ENCODE measurements around the gene TNIK.

The TNIK gene

GRCh38 chr3:171226794-171227193, 233.4 kb downstream of the TNIK start:
- Mint-ChIP-seq H3K27me3 (no peaks in the 10 kb centered on the region), H3K9me3 (no peaks in the 10 kb centered on the region), H3K27ac (no peak overlapping the region), H3K36me3 (peaks cover 25% of the 10 kb centered on the region), H3K4me1 (peaks cover 60% of the 10 kb centered on the region), H3K4me3 (no peak overlapping the region)

- Mint-ChIP-seq H3K9me3 (no peaks in the 10 kb centered on the region), H3K27me3 (no peaks in the 10 kb centered on the region), H3K4me3 (no peak overlapping the region), H3K36me3 (peaks cover 22% of the 10 kb centered on the region), H3K27ac (peak overlapping the region; percentile 41), H3K4me1 (peaks cover 51% of the 10 kb centered on the region)
These were observed 234.5 kb downstream of the TNIK start for GRCh38 chr3:171225708-171226107.

GRCh38 chr3:171225165-171225564, 235.0 kb downstream of the TNIK start:
- peaks cover 47% of the 10 kb centered on the region for H3K4me1 Mint-ChIP-seq
- no peaks in the 10 kb centered on the region for H3K27me3 Mint-ChIP-seq
- no peak overlapping the region for H3K27ac Mint-ChIP-seq
- no peak overlapping the region for H3K4me3 Mint-ChIP-seq
- H3K36me3 Mint-ChIP-seq = peaks cover 20% of the 10 kb centered on the region
- H3K9me3 Mint-ChIP-seq = no peaks in the 10 kb centered on the region

DNA sequence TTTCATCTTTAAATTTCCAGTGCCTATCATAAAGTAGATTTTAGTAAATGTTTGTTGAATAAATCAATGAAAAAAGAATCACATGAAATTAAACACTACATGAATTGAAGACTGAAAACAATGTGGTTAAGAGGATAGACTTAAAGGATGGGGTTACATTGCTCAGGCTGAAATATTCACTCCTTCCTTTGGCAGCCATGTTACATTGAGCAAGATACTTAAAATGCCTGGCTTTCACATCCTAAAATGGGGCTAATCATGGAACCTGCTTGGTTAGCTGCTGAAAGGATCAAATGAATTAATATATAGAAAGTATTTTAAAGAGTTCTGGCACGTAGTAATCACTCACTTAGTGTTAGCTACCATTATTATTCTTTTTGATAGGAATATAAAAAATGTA, 236.8 kb downstream of the TNIK start:
- Mint-ChIP-seq H3K27me3 (no peaks in the 10 kb centered on the region), H3K9me3 (no peaks in the 10 kb centered on the region), H3K27ac (no peak overlapping the region), H3K4me1 (peaks cover 32% of the 10 kb centered on the region), H3K36me3 (peaks cover 23% of the 10 kb centered on the region), H3K4me3 (no peak overlapping the region)

- H3K36me3 Mint-ChIP-seq = peaks cover 22% of the 10 kb centered on the region
- H3K4me1 Mint-ChIP-seq = peaks cover 31% of the 10 kb centered on the region
- H3K27me3 Mint-ChIP-seq = no peaks in the 10 kb centered on the region
- no peak overlapping the region for H3K27ac Mint-ChIP-seq
- H3K9me3 Mint-ChIP-seq = no peaks in the 10 kb centered on the region
- H3K4me3 Mint-ChIP-seq = no peak overlapping the region
These were observed 237.2 kb downstream of the TNIK start for GRCh38 chr3:171222995-171223394.

DNA sequence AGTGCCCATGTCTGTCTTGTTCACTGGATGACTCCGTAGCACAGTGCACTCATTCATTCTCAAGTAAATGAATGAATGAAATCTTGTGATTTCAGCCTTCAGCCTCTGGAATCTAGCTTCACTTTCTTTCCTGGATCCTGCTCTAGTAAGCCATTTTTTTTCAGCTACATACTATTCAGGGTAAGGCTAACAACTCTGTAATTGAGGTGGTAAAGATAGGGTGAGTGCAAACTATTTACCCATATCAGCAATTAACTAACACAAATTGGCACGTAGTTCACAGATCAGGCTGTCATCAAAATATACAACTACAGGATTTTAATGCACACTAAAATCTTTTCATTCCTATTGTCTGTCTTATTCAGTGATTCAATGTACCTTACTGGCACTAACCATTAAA, 238.6 kb downstream of the TNIK start:
- H3K27me3 Mint-ChIP-seq = no peaks in the 10 kb centered on the region
- peaks cover 5% of the 10 kb centered on the region for H3K9me3 Mint-ChIP-seq
- H3K36me3 Mint-ChIP-seq = peaks cover 17% of the 10 kb centered on the region
- H3K27ac Mint-ChIP-seq = no peak overlapping the region
- no peak overlapping the region for H3K4me3 Mint-ChIP-seq
- H3K4me1 Mint-ChIP-seq = peaks cover 39% of the 10 kb centered on the region

DNA sequence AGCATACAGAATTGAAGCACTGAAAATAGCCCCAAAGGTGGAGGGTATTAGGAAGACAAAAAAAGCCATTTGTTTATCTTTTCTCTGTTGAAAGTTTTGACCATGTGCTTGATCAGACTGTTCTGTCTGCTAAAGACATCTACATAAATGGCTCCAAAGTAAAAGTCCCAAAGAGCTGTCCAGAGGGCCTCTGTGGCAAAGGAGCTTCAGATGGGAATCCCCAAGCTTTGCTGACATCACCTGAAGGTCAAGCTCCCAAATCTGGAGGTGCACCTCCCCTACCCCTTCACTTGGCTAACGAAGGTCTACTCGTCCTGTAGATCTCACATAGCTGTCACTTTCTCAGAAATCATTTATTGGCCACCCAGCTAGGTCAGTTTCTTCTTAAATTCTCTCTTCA, 239.1 kb downstream of the TNIK start:
- Mint-ChIP-seq H3K9me3 (peaks cover 5% of the 10 kb centered on the region), H3K27me3 (no peaks in the 10 kb centered on the region), H3K4me1 (peaks cover 36% of the 10 kb centered on the region), H3K36me3 (peaks cover 14% of the 10 kb centered on the region), H3K4me3 (no peak overlapping the region), H3K27ac (no peak overlapping the region)

DNA sequence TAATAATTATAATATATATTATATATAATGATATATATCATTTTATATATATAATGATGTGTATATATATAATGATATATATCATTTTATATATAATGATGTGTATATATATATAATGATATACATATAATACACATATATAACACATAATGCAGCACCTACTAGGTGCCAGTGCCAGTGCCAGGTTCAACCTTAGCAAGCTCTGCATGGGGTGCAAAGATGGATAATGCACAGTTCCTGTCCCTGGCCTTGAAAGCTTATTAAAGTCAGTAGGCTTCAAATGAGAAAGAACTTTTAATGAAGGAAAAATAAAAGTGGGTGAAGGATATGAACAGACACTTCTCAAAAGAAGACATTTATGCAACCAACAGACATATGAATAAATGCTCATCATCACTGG, 240.9 kb downstream of the TNIK start:
- Mint-ChIP-seq H3K27me3 (no peaks in the 10 kb centered on the region), H3K27ac (no peak overlapping the region), H3K4me1 (peaks cover 22% of the 10 kb centered on the region), H3K36me3 (peaks cover 9% of the 10 kb centered on the region), H3K4me3 (no peak overlapping the region), H3K9me3 (peaks cover 5% of the 10 kb centered on the region)

DNA sequence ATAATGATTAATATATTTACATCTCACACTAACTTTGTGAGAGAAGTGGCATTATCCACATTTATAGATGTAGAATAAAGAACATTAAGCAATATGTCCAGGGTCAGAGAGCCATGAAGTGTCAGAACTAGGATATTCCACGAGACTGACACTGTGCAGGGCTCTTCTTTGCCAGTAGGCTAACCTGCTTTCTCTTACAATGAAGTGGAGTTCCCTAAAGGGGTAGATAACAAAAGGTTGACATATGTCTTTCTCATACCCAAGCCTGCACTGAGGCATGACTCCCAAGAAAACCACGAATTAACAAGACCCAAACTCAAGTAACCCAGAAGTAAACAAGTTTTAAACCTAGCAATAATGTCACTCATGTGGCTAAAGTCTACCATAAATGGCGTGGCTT, 242.1 kb downstream of the TNIK start:
- H3K4me3 Mint-ChIP-seq = no peak overlapping the region
- H3K4me1 Mint-ChIP-seq = peaks cover 26% of the 10 kb centered on the region
- peaks cover 5% of the 10 kb centered on the region for H3K9me3 Mint-ChIP-seq
- no peak overlapping the region for H3K27ac Mint-ChIP-seq
- peaks cover 9% of the 10 kb centered on the region for H3K36me3 Mint-ChIP-seq
- H3K27me3 Mint-ChIP-seq = no peaks in the 10 kb centered on the region

DNA sequence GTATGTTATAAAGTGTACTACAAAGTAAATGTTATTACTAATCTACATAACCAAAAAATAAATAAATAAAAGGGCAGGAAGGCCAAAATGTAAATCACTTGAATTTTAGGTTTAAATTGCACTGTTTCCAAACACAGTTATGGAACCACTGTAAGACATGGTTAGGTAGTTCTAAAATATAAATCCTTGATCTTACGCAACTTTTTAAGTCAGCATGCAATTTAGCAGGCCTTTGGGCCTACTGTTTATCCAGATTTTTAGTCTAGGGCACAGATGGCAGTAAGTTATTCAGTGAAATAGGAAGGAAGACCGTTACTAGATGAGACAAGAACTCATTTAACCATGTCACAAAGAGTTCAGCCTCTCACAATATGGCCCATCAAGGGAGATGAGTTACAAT, 246.3 kb downstream of the TNIK start:
- H3K36me3 Mint-ChIP-seq = peaks cover 25% of the 10 kb centered on the region
- H3K27ac Mint-ChIP-seq = peak overlapping the region; percentile 38
- H3K4me3 Mint-ChIP-seq = no peak overlapping the region
- no peaks in the 10 kb centered on the region for H3K27me3 Mint-ChIP-seq
- peaks cover 50% of the 10 kb centered on the region for H3K4me1 Mint-ChIP-seq
- peaks cover 5% of the 10 kb centered on the region for H3K9me3 Mint-ChIP-seq

- no peaks in the 10 kb centered on the region for H3K27me3 Mint-ChIP-seq
- H3K4me3 Mint-ChIP-seq = no peak overlapping the region
- H3K9me3 Mint-ChIP-seq = peaks cover 5% of the 10 kb centered on the region
- peaks cover 49% of the 10 kb centered on the region for H3K4me1 Mint-ChIP-seq
- H3K36me3 Mint-ChIP-seq = peaks cover 26% of the 10 kb centered on the region
- H3K27ac Mint-ChIP-seq = no peak overlapping the region
These were observed 247.0 kb downstream of the TNIK start for GRCh38 chr3:171213178-171213577.

GRCh38 chr3:171212648-171213047, 247.6 kb downstream of the TNIK start:
- Mint-ChIP-seq H3K27me3 (no peaks in the 10 kb centered on the region), H3K4me3 (no peak overlapping the region), H3K9me3 (peaks cover 3% of the 10 kb centered on the region), H3K27ac (peak overlapping the region; percentile 12), H3K4me1 (peaks cover 45% of the 10 kb centered on the region), H3K36me3 (peaks cover 25% of the 10 kb centered on the region)

GRCh38 chr3:171206283-171206682, 253.9 kb downstream of the TNIK start:
- no peaks in the 10 kb centered on the region for H3K9me3 Mint-ChIP-seq
- no peaks in the 10 kb centered on the region for H3K27me3 Mint-ChIP-seq
- no peak overlapping the region for H3K4me3 Mint-ChIP-seq
- peaks cover 38% of the 10 kb centered on the region for H3K36me3 Mint-ChIP-seq
- H3K27ac Mint-ChIP-seq = no peak overlapping the region
- H3K4me1 Mint-ChIP-seq = peaks cover 16% of the 10 kb centered on the region

DNA sequence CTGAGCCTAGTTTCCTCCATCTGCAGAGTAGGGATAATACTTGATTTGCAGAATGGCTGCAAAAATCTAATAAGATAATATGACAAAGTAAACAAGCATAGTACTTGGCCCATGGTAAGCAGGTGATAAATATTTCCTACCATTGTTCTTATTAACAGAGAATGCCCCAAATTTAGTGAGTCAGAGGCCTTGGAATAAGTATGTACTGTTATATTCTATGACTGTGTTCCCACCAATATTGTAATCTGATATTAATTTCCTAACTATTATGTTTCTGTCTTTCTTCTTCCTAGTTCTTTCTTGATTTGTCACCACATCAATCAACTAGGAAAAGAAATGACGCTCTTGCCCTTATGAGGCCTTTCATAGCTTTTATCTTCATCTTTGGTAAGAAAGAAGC, 255.3 kb downstream of the TNIK start:
- H3K9me3 Mint-ChIP-seq = no peaks in the 10 kb centered on the region
- peaks cover 14% of the 10 kb centered on the region for H3K4me1 Mint-ChIP-seq
- no peaks in the 10 kb centered on the region for H3K27me3 Mint-ChIP-seq
- no peak overlapping the region for H3K4me3 Mint-ChIP-seq
- no peak overlapping the region for H3K27ac Mint-ChIP-seq
- H3K36me3 Mint-ChIP-seq = peaks cover 30% of the 10 kb centered on the region

GRCh38 chr3:171201825-171202224, 258.4 kb downstream of the TNIK start:
- Mint-ChIP-seq H3K27me3 (no peaks in the 10 kb centered on the region), H3K36me3 (peaks cover 35% of the 10 kb centered on the region), H3K4me3 (no peak overlapping the region), H3K27ac (no peak overlapping the region), H3K4me1 (peaks cover 35% of the 10 kb centered on the region), H3K9me3 (peaks cover 6% of the 10 kb centered on the region)

- H3K4me1 Mint-ChIP-seq = peaks cover 42% of the 10 kb centered on the region
- H3K9me3 Mint-ChIP-seq = peaks cover 6% of the 10 kb centered on the region
- no peak overlapping the region for H3K4me3 Mint-ChIP-seq
- H3K27me3 Mint-ChIP-seq = no peaks in the 10 kb centered on the region
- no peak overlapping the region for H3K27ac Mint-ChIP-seq
- H3K36me3 Mint-ChIP-seq = peaks cover 28% of the 10 kb centered on the region
These were observed 259.5 kb downstream of the TNIK start for GRCh38 chr3:171200750-171201088.

- no peak overlapping the region for H3K27ac Mint-ChIP-seq
- H3K36me3 Mint-ChIP-seq = peaks cover 24% of the 10 kb centered on the region
- H3K4me1 Mint-ChIP-seq = peaks cover 38% of the 10 kb centered on the region
- no peak overlapping the region for H3K4me3 Mint-ChIP-seq
- peaks cover 6% of the 10 kb centered on the region for H3K9me3 Mint-ChIP-seq
- no peaks in the 10 kb centered on the region for H3K27me3 Mint-ChIP-seq
These were observed 260.0 kb downstream of the TNIK start for GRCh38 chr3:171200052-171200749.

Data from activated naive CD4-positive, alpha-beta T cell treated with anti-CD3 and anti-CD28 coated beads, Interleukin-2, amount 50 U/mL, for 24 hours (primary cell).